Uterus (tissue), 4 donors: ENCODE results near the gene CEP131. TPM values are rescaled to one million over a fixed set of nuclear protein-coding genes. Genes with fewer than 3 reads are reported as not detected.

Experiments used
- DNase-seq, 2 donors: peaks; one replicate each; pipeline ENCODE4 v3.0.0-alpha.2; 2019 to 2020
- H3K27ac ChIP-seq, 2 donors: fragments of 200-600 bp; sonication (generic); 1 replicate in 1 of 2; 2 replicates in 1 of 2; pipeline ENCODE4 v1.5.1; 2016 to 2018
- H3K27me3 ChIP-seq, 2 donors: fragments of 200-600 bp; sonication (generic); one replicate each; pipeline ENCODE4 v1.5.1; 2018 to 2019; ENCODE audit warnings: control low read depth in 1 of 2
- H3K36me3 ChIP-seq, 2 donors: fragments of 200-600 bp; sonication (generic); one replicate each; pipeline ENCODE4 v1.5.1; 2019; ENCODE audit warnings: control low read depth in 1 of 2
- H3K4me1 ChIP-seq, 2 donors: fragments of 200-600 bp; sonication (generic); one replicate each; pipeline ENCODE4 v1.5.1; 2018 to 2019; ENCODE audit warnings: control low read depth in 1 of 2
- H3K4me3 ChIP-seq, 2 donors: fragments of 200-600 bp; sonication (generic); 1 replicate in 1 of 2; 2 replicates in 1 of 2; pipeline ENCODE4 v1.5.1; 2018 to 2019; ENCODE audit warnings: mild to moderate bottlenecking in 1 of 2
- H3K9me3 ChIP-seq, 2 donors: fragments of 200-600 bp; sonication (generic); one replicate each; pipeline ENCODE4 v1.5.1; 2019; ENCODE audit warnings: control low read depth in 1 of 2
- CTCF ChIP-seq, 4 experiments: fragments of 200-600 bp in 2 of 4; fragments of 450-650 bp in 2 of 4; sonication (generic) in 2 of 4; IDR thresholded peaks; one replicate each; pipeline ENCODE4 v1.5.1; 2016 to 2019; ENCODE audit warnings: antibody characterized with exemption in 4 of 4, mild to moderate bottlenecking in 2 of 4, moderate library complexity in 1 of 4
- POLR2A ChIP-seq, 2 donors: fragments of 450-650 bp; IDR thresholded peaks; one replicate each; pipeline ENCODE4 v1.6.1; 2016; ENCODE audit warnings: antibody characterized with exemption in 2 of 2, mild to moderate bottlenecking in 1 of 2, moderate library complexity in 1 of 2
- intact Hi-C: fragments of 100-400 bp; cut with DNase I; formaldehyde crosslinking; loops from one replicate; pipeline ENCODE4 v1.15.1; 2023; ENCODE audit warnings: low total_unique reads
- total RNA-seq, 4 donors: library from RNA; depleted of rRNA in 3 of 4; stranded (reverse); fragments of >200 nt in 3 of 4; gene quantifications; one replicate each; pipeline versions ENCODE4 v1.1.0 to v1.2.4, GENCODE V29; 2014 to 2023
- donor health status: DM: yes; HTN: yes; CAD: no.

The CEP131 gene
- total RNA-seq, 4 donors from 2014 or later: 2.9 to 13.3 (median 10.0) TPM

- TF ChIP-seq POLR2A (IDR thresholded peaks at IDR 0.05) (no peak), CTCF (IDR thresholded peaks at IDR 0.05) (no peak)
- Histone ChIP-seq H3K4me3 (no peak overlapping the region), H3K4me1 (peaks cover 0 to 5% of the 10 kb centered on the region in 2 donors), H3K27me3 (no peaks in the 10 kb centered on the region), H3K36me3 (no peaks in the 10 kb centered on the region), H3K27ac (no peak overlapping the region), H3K9me3 (no peaks in the 10 kb centered on the region)
- intact Hi-C loops: no loop called here
- no peak for DNase-seq
Observed at GRCh38 chr17:81163051-81163695, 59.6 kb downstream of the CEP131 start.

GRCh38 chr17:81162491-81162890 is 60.3 kb downstream of the CEP131 start:
- H3K4me3 ChIP-seq: no peak overlapping the region
- intact Hi-C loops: no loop called here
- H3K36me3 ChIP-seq: no peaks in the 10 kb centered on the region
- no peak for DNase-seq
- no peak for TF ChIP-seq POLR2A (IDR thresholded peaks at IDR 0.05)
- no peak for TF ChIP-seq CTCF (IDR thresholded peaks at IDR 0.05)
- peaks cover 0 to 5% of the 10 kb centered on the region in 2 donors for H3K4me1 ChIP-seq
- H3K27ac ChIP-seq: no peak overlapping the region
- no peaks in the 10 kb centered on the region for H3K27me3 ChIP-seq
- H3K9me3 ChIP-seq: no peaks in the 10 kb centered on the region

GRCh38 chr17:81161972-81162371 is 60.8 kb downstream of the CEP131 start:
- Histone ChIP-seq H3K4me1 (peaks cover 0 to 5% of the 10 kb centered on the region in 2 donors), H3K4me3 (no peak overlapping the region), H3K36me3 (no peaks in the 10 kb centered on the region), H3K27me3 (no peaks in the 10 kb centered on the region), H3K27ac (no peak overlapping the region), H3K9me3 (no peaks in the 10 kb centered on the region)
- TF ChIP-seq POLR2A (IDR thresholded peaks at IDR 0.05) (no peak), CTCF (IDR thresholded peaks at IDR 0.05) (no peak)
- no peak for DNase-seq
- intact Hi-C loops: no loop called here

DNA sequence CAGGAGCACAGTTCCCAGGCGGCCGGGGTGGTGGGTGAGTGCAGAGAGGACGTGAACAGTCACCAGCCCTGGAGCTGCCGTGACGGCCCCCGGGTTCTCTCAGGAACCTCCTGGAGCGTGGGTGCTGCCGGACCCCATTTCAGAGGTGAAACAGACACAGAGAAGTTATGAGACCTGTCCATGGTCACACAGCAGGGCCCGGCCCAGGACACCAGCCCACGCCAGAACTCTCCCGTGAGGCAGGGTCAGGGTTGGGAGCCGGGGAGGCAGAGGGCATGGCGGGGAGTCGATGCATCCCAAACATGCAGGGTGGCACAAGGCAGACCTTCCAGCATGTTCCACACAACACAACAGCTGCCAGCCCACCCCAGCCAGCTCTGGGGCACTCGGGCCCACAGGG is 61.2 kb downstream of the CEP131 start:
- no peak for TF ChIP-seq CTCF (IDR thresholded peaks at IDR 0.05)
- TF ChIP-seq POLR2A (IDR thresholded peaks at IDR 0.05): no peak
- Histone ChIP-seq H3K4me3 (no peak overlapping the region), H3K27me3 (no peaks in the 10 kb centered on the region), H3K27ac (no peak overlapping the region), H3K4me1 (peaks cover 0 to 5% of the 10 kb centered on the region in 2 donors), H3K36me3 (no peaks in the 10 kb centered on the region), H3K9me3 (no peaks in the 10 kb centered on the region)
- no peak for DNase-seq
- intact Hi-C loops: no loop called here

GRCh38 chr17:81160747-81161453 is 61.9 kb downstream of the CEP131 start:
- intact Hi-C loops: no loop called here
- H3K27ac ChIP-seq: no peak overlapping the region
- no peaks in the 10 kb centered on the region for H3K36me3 ChIP-seq
- no peak for TF ChIP-seq POLR2A (IDR thresholded peaks at IDR 0.05)
- TF ChIP-seq CTCF (IDR thresholded peaks at IDR 0.05): no peak
- H3K4me1 ChIP-seq: peaks cover 0 to 5% of the 10 kb centered on the region in 2 donors
- no peak for DNase-seq
- H3K4me3 ChIP-seq: no peak overlapping the region
- H3K9me3 ChIP-seq: no peaks in the 10 kb centered on the region
- no peaks in the 10 kb centered on the region for H3K27me3 ChIP-seq
